Fibroblast of lung (primary cell): ENCODE data around the gene LRRC8C.

Source experiments
- EZH2 ChIP-seq: IDR thresholded peaks from 2 replicates; pipeline ENCODE4 v1.5.1; 2012; ENCODE audit warnings: low read length, control low read depth, mild to moderate bottlenecking; ENCODE audit errors: missing control alignments
- TF ChIP-seq, protein P1 (sequence below), 2 donors: IDR thresholded peaks in 1 of 2; conservative IDR thresholded peaks in 1 of 2; 1 replicate in 1 of 2; 2 replicates in 1 of 2; pipeline ENCODE4 v1.5.1; 2011 to 2012; ENCODE audit warnings: low read length in 2 of 2, control low read depth in 1 of 2, inconsistent platforms in 1 of 2, low read depth in 1 of 2, mild to moderate bottlenecking in 1 of 2

DNA sequence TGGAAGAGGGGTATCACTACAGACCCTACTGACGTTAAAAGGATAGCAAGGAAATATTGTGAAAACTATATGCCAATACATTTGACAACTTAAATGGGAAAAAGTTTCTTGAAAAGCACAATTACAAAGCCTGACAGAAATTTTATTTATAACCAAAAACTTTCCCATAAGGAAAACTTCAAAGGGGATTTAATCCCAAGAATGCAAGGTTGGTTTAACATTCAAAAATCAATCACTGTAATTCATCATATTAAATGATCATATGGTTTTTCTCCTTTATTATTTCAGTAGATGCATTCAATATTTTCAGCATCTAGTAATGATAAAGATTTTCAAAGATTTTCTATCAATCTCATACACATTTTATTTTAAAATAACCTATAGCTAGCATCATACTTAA lies 13.3 kb downstream of the LRRC8C start:
- TF ChIP-seq, protein P1, sequence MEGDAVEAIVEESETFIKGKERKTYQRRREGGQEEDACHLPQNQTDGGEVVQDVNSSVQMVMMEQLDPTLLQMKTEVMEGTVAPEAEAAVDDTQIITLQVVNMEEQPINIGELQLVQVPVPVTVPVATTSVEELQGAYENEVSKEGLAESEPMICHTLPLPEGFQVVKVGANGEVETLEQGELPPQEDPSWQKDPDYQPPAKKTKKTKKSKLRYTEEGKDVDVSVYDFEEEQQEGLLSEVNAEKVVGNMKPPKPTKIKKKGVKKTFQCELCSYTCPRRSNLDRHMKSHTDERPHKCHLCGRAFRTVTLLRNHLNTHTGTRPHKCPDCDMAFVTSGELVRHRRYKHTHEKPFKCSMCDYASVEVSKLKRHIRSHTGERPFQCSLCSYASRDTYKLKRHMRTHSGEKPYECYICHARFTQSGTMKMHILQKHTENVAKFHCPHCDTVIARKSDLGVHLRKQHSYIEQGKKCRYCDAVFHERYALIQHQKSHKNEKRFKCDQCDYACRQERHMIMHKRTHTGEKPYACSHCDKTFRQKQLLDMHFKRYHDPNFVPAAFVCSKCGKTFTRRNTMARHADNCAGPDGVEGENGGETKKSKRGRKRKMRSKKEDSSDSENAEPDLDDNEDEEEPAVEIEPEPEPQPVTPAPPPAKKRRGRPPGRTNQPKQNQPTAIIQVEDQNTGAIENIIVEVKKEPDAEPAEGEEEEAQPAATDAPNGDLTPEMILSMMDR (conservative IDR thresholded peaks at IDR 0.05 in 1 of 2, IDR thresholded peaks at IDR 0.05 in 1 of 2; ENCODE audit: low read depth in 1 of 2, low read length in 2 of 2): no peak
- TF ChIP-seq EZH2: no peak
